Mononuclear cell (primary cell): Measurements from ENCODE around the gene TRPV6. TPM values are rescaled to one million over a fixed set of nuclear protein-coding genes. Genes with fewer than 3 reads are reported as not detected.

ENCODE experiments used
- H3K27me3 ChIP-seq: 2 replicates; pipeline ENCODE4 v1.6.0; 2011; ENCODE audit warnings: low read length, control low read depth; ENCODE audit not compliant: insufficient read depth
- H3K4me1 ChIP-seq: 2 replicates; pipeline ENCODE4 v1.5.1; 2011; ENCODE audit warnings: mild to moderate bottlenecking, low read length, control low read depth; ENCODE audit not compliant: insufficient read depth
- H3K4me3 ChIP-seq: 2 replicates; pipeline ENCODE4 v1.5.1; 2011; ENCODE audit warnings: mild to moderate bottlenecking, low read length, moderate library complexity
- H3K9me3 ChIP-seq: 2 replicates; pipeline ENCODE4 v1.5.1; 2011; ENCODE audit warnings: low read depth, mild to moderate bottlenecking, control low read depth, low read length
- total RNA-seq: library from RNA; depleted of rRNA; stranded (reverse); fragments of >200 nt; gene quantifications from one replicate; pipeline ENCODE4 v1.2.3, GENCODE V29; 2012

Gene TRPV6
- total RNA-seq, 1 donor: 0.10 TPM

GRCh38 chr7:142881586-142882337 lies 3.8 kb downstream of the TRPV6 start:
- H3K27me3 ChIP-seq: no peaks in the 10 kb centered on the region
- no peak overlapping the region for H3K4me3 ChIP-seq
- H3K9me3 ChIP-seq: no peaks in the 10 kb centered on the region
- H3K4me1 ChIP-seq: no peaks in the 10 kb centered on the region

- H3K4me1 ChIP-seq: no peaks in the 10 kb centered on the region
- no peak overlapping the region for H3K4me3 ChIP-seq
- H3K9me3 ChIP-seq: no peaks in the 10 kb centered on the region
- H3K27me3 ChIP-seq: no peaks in the 10 kb centered on the region
Observed at GRCh38 chr7:142880876-142881505, 4.6 kb downstream of the TRPV6 start.

GRCh38 chr7:142879060-142879459 lies 6.5 kb downstream of the TRPV6 start:
- H3K4me3 ChIP-seq: no peak overlapping the region
- no peaks in the 10 kb centered on the region for H3K4me1 ChIP-seq
- no peaks in the 10 kb centered on the region for H3K27me3 ChIP-seq
- H3K9me3 ChIP-seq: no peaks in the 10 kb centered on the region

- Histone ChIP-seq H3K9me3 (no peaks in the 10 kb centered on the region), H3K27me3 (no peaks in the 10 kb centered on the region), H3K4me3 (no peak overlapping the region), H3K4me1 (no peaks in the 10 kb centered on the region)
Observed at GRCh38 chr7:142878315-142878714, 7.2 kb downstream of the TRPV6 start.

GRCh38 chr7:142876991-142877910 lies 8.3 kb downstream of the TRPV6 start:
- no peaks in the 10 kb centered on the region for H3K27me3 ChIP-seq
- H3K9me3 ChIP-seq: no peaks in the 10 kb centered on the region
- H3K4me1 ChIP-seq: no peaks in the 10 kb centered on the region
- H3K4me3 ChIP-seq: no peak overlapping the region

- Histone ChIP-seq H3K4me1 (no peaks in the 10 kb centered on the region), H3K4me3 (no peak overlapping the region), H3K9me3 (no peaks in the 10 kb centered on the region), H3K27me3 (no peaks in the 10 kb centered on the region)
Observed at GRCh38 chr7:142876236-142876960, 9.1 kb downstream of the TRPV6 start.

- H3K27me3 ChIP-seq: no peaks in the 10 kb centered on the region
- no peak overlapping the region for H3K4me3 ChIP-seq
- no peaks in the 10 kb centered on the region for H3K9me3 ChIP-seq
- no peaks in the 10 kb centered on the region for H3K4me1 ChIP-seq
Observed at GRCh38 chr7:142875456-142875855, 10.1 kb downstream of the TRPV6 start.

- Histone ChIP-seq H3K4me1 (no peaks in the 10 kb centered on the region), H3K27me3 (no peaks in the 10 kb centered on the region)
Observed at GRCh38 chr7:142874837-142875236, 10.7 kb downstream of the TRPV6 start.

GRCh38 chr7:142874409-142874808 lies 11.1 kb downstream of the TRPV6 start:
- H3K4me3 ChIP-seq: no peak overlapping the region
- no peaks in the 10 kb centered on the region for H3K27me3 ChIP-seq
- H3K4me1 ChIP-seq: no peaks in the 10 kb centered on the region
- no peaks in the 10 kb centered on the region for H3K9me3 ChIP-seq

More at GRCh38 chr7:142874837-142875236, 10.7 kb downstream of the TRPV6 start:
- H3K9me3 ChIP-seq: no peaks in the 10 kb centered on the region
- no peak overlapping the region for H3K4me3 ChIP-seq

GRCh38 chr7:142873871-142874270 lies 11.7 kb downstream of the TRPV6 start:
- no peaks in the 10 kb centered on the region for H3K9me3 ChIP-seq
- no peak overlapping the region for H3K4me3 ChIP-seq
- no peaks in the 10 kb centered on the region for H3K27me3 ChIP-seq
- H3K4me1 ChIP-seq: no peaks in the 10 kb centered on the region

GRCh38 chr7:142873281-142873784 lies 12.2 kb downstream of the TRPV6 start:
- Histone ChIP-seq H3K27me3 (no peaks in the 10 kb centered on the region), H3K4me1 (no peaks in the 10 kb centered on the region), H3K4me3 (no peak overlapping the region), H3K9me3 (no peaks in the 10 kb centered on the region)

- no peaks in the 10 kb centered on the region for H3K27me3 ChIP-seq
- H3K9me3 ChIP-seq: no peaks in the 10 kb centered on the region
- no peaks in the 10 kb centered on the region for H3K4me1 ChIP-seq
- no peak overlapping the region for H3K4me3 ChIP-seq
Observed at GRCh38 chr7:142872106-142872675, 13.4 kb downstream of the TRPV6 start.

- Histone ChIP-seq H3K4me3 (no peak overlapping the region), H3K27me3 (no peaks in the 10 kb centered on the region), H3K9me3 (no peaks in the 10 kb centered on the region), H3K4me1 (no peaks in the 10 kb centered on the region)
Observed at GRCh38 chr7:142871260-142872105, 14.1 kb downstream of the TRPV6 start.
